ENCODE data around the gene PLXDC1.

DNA sequence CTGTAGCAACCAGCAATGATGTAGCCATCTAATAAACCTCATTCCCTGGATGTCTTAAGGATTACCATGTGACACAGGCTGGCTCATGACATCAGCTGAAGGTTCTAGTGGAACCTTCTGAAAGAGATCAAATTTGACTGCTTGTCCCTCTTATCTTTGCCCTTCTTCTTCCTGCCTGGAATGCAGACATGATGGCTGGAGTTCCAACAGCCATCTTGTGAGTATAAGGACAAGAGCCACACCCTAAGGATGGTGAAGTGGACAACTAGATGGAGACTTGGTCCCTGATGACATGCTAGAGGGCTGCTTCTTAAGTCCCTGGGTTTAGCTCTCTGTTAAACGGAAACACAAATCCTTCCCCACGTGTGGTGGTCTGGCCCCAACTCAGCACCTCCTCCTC is 37.6 kb downstream of the PLXDC1 start:
- TF ChIP-seq, protein P1, sequence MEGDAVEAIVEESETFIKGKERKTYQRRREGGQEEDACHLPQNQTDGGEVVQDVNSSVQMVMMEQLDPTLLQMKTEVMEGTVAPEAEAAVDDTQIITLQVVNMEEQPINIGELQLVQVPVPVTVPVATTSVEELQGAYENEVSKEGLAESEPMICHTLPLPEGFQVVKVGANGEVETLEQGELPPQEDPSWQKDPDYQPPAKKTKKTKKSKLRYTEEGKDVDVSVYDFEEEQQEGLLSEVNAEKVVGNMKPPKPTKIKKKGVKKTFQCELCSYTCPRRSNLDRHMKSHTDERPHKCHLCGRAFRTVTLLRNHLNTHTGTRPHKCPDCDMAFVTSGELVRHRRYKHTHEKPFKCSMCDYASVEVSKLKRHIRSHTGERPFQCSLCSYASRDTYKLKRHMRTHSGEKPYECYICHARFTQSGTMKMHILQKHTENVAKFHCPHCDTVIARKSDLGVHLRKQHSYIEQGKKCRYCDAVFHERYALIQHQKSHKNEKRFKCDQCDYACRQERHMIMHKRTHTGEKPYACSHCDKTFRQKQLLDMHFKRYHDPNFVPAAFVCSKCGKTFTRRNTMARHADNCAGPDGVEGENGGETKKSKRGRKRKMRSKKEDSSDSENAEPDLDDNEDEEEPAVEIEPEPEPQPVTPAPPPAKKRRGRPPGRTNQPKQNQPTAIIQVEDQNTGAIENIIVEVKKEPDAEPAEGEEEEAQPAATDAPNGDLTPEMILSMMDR (IDR thresholded peaks at IDR 0.05), result no peak
- TF ChIP-seq POLR2A (IDR thresholded peaks at IDR 0.05), result no peak
- no peak for TF ChIP-seq EP300 (IDR thresholded peaks at IDR 0.05; ENCODE audit: low read depth)
